ENCODE results near the gene SNTA1. TPM values are rescaled to one million over a fixed set of nuclear protein-coding genes. Genes with fewer than 3 reads are reported as not detected.
"Not testable (repeated sequence)": the region's sequence is repeated elsewhere in the genome, so short reads cannot be mapped to it uniquely, and the experiment has no call there.

Gene SNTA1
- total RNA-seq, 2 donors from 2014 or later, result 3.1 TPM

DNA sequence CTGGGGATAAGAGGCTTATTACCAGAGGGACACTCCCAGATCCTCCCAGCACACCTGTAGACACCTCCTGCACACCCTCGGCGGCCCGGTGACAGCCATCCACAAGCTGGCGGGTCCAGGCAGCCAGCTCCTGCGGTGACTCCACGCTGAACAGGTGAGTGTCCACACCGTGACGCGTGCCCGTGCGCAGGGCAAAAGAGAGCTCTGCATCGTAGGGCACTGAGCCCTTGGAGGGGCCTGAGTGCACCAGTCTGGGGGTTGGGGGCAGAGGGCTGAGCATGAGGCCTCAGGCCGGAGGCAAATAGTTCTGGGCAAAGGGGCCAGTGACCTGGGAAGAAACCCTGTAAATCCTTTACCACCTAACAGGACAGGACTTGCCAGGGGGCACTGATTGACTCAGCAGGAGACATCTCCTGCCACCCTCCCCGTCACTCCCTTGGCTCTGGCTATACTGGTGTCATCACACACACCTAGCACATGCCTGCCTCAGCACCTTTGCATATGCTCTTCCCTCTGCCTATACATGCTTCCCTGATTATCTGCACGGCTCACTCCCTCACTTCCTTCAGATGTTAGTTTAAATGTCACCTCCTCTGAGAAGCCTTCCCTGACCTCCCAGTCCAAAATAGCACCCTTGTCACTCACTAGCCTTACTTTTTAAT, 33.4 kb downstream of the SNTA1 start:
- no peaks in the 10 kb centered on the region for H3K9me3 Mint-ChIP-seq
- no peak for DNase-seq (ENCODE audit: low spot score in 2 of 2)
- no peaks in the 10 kb centered on the region for H3K36me3 Mint-ChIP-seq
- no peak for ATAC-seq
- H3K27ac Mint-ChIP-seq, result peak overlapping the region in 1 of 2 donors; percentile 38

- H3K36me3 Mint-ChIP-seq, result no peaks in the 10 kb centered on the region
- no peaks in the 10 kb centered on the region for H3K9me3 Mint-ChIP-seq
- peak overlapping the region in 1 of 2 donors; percentile 81 for H3K27ac Mint-ChIP-seq
- DNase-seq (ENCODE audit: low spot score in 2 of 2), result no peak
- ATAC-seq, result no peak
These were observed 34.6 kb downstream of the SNTA1 start for GRCh38 chr20:33408716-33409654.

GRCh38 chr20:33408313-33408712, 35.2 kb downstream of the SNTA1 start:
- DNase-seq (ENCODE audit: low spot score in 2 of 2) (no peak), ATAC-seq (no peak)
- H3K9me3 Mint-ChIP-seq, result no peaks in the 10 kb centered on the region
- no peaks in the 10 kb centered on the region for H3K36me3 Mint-ChIP-seq
- H3K27ac Mint-ChIP-seq, result peak overlapping the region in 1 of 2 donors; percentile 50

DNA sequence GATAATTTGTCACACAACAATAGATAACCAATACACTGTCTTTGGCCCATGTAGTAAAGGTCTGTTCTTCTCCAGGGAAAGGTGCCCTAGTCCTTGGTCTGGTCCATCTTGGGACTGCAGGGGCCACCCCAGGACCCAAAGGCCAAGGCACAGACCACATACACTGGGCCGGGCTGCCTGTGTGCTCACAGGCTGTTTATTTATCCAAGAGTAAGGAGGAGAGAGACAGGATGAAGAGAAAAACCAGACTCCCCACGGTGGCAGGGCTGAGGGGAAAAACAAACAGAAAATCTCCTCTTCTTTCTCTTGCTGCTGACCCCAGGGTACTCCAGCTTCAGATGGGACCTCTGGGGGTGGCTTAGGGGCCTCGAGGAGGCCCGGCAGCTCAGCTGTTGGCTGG, 35.8 kb downstream of the SNTA1 start:
- DNase-seq (ENCODE audit: low spot score in 2 of 2) (no peak), ATAC-seq (no peak)
- Mint-ChIP-seq H3K27ac (peak overlapping the region in 1 of 2 donors; percentile 50), H3K9me3 (no peaks in the 10 kb centered on the region), H3K36me3 (no peaks in the 10 kb centered on the region)

DNA sequence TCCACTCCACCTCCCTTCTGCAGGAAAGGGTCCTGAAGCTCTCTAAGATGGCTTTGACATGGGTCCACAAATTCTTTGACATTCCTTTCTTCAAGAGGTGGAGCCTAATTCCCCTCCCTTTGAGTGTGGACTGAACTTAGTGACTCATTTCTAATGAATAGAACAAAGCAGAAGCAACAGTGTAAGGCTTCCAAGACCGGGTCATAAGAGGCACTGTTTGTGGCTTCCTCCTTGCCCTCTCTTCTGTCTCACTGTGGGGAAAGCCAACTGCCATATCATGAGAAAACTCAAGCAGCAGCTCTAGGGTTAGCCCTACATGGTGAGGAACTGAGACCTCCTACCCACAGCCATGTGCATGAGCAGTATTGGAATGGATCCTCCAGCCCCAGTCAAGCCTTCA, 36.3 kb downstream of the SNTA1 start:
- Mint-ChIP-seq H3K27ac (peak overlapping the region in 1 of 2 donors; percentile 73), H3K36me3 (no peaks in the 10 kb centered on the region)
- ATAC-seq, result peak in 1 of 2 donors; percentile 26

DNA sequence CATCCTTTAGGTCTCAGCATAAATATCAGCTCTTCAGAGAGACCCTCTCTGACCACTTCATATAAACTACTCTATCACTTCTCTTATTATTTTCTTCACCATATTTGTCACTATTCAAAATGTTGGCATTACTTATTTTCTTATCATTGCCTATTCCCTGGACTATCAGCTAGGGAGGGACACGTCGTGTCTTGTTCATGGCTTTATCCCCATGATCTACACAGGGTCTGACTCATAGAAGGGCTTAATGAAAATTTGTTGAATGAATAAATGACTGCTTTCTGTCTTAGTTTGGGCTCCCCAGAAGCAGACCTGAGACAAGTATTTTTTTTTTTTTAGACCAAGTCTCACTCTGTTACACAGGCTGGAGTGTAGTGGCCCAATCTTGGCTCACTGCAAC, 39.3 kb downstream of the SNTA1 start:
- Mint-ChIP-seq H3K36me3 (no peaks in the 10 kb centered on the region), H3K27ac (no peak overlapping the region), H3K9me3 (no peaks in the 10 kb centered on the region)
- ATAC-seq, result no peak
- no peak for DNase-seq (ENCODE audit: low spot score in 2 of 2)

More for the DNA sequence above, 36.3 kb downstream of the SNTA1 start:
- H3K9me3 Mint-ChIP-seq, result no peaks in the 10 kb centered on the region
- DNase-seq (ENCODE audit: low spot score in 2 of 2), result no peak

- Mint-ChIP-seq H3K9me3 (no peaks in the 10 kb centered on the region), H3K27ac (peak overlapping the region; percentile 93), H3K36me3 (no peaks in the 10 kb centered on the region)
- ATAC-seq (peak in 1 of 2 donors; percentile 33), DNase-seq (ENCODE audit: low spot score in 2 of 2) (no peak)
These were observed 41.6 kb downstream of the SNTA1 start for GRCh38 chr20:33401921-33402369.

DNA sequence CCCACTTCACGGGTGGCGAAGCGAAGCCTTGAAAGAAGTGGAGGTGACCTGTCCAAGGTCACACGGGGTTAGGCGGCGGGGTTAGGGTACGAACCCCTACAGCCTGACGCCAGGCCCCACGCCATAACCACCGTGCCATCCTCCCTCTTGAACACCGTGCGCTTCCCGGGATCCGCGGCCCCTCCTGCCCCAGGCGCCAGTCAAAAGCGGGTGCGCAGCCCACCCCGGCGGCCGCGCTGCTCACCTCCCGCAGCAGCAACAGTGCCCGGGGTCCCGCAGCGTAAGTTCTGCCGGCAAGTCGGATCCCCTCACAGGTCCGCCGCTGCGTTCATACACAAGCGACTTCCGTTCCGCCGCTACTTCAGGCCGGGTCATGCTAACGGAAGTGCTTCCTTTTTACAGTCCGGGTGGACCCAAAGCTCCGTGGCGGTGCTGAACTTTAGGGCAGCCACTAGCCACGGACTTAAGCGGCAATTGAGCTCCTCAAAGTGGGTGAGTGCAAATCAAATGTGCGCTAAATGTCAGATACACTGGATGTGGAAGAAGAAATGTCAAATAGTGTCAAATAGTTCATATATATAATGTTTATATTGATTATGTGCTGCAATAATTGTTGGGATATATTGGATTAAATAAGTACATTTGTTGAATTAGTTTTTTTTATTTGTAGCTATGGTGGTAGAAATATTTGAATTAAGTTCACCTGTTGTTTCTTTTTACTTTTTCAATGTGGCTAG, 42.2 kb downstream of the SNTA1 start, which contains the start of gene CDK5RAP1:
CDK5RAP1 (minus strand) TSS at position 336 of the 737 bp plus-strand sequence. CDS start 4,455 bp downstream, outside the sequence.
- Mint-ChIP-seq H3K36me3 (no peaks in the 10 kb centered on the region), H3K27ac (peak within 1 kb of the TSS; percentile 93), H3K9me3 (no peaks in the 10 kb centered on the region)
- peak; percentile 81 to 85 for DNase-seq (ENCODE audit: low spot score in 2 of 2)
- ATAC-seq, result peak; percentile 97 to 98

GRCh38 chr20:33400812-33401183, 42.8 kb downstream of the SNTA1 start:
- Mint-ChIP-seq H3K36me3 (no peaks in the 10 kb centered on the region), H3K27ac (peak overlapping the region; percentile 40 to 93), H3K9me3 (no peaks in the 10 kb centered on the region)
- ATAC-seq, result peak; percentile 28 to 52
- DNase-seq (ENCODE audit: low spot score in 2 of 2), result no peak

DNA sequence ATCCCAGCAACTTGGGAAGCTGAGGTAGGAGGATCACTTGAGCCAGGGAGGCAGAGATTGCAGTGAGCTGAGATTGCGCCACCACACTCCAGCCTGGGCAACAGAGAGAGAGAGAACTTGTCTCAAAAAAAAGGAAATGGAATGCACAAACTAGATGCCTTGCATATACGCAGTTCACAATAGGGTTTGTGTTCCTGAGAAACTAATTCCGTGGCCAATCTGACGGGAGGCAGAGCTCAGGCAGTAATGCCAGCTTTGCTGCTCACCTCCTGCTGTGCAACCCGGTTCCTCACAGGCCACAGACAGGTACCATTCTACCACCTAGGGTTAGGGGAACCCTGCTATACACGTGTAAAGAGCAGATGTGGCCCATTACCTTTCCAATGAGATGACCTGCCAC, 43.6 kb downstream of the SNTA1 start:
- DNase-seq (ENCODE audit: low spot score in 2 of 2) (no peak), ATAC-seq (no peak)
- Mint-ChIP-seq H3K9me3 (no peaks in the 10 kb centered on the region), H3K27ac (peak overlapping the region; percentile 40 to 93), H3K36me3 (peaks cover 0 to under 1% of the 10 kb centered on the region in 2 donors)

DNA sequence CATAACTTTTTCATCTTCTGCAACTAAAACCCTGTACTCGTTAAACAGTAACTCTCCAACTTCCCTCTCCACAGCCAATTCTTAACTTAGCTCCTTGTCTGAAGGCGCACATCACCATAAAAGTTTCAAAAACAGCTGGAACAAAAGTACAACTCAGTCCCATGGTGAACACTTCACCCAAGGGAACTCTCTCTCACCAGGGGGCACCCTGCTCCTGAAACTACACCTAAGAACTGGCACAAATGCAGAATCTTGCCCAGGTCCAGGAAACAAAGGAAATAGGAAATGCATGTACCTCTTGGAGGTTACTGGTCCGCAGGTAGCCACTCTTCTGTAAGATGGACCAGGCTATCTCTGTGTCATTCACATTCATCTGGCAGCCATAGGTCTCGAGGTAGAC, 48.8 kb downstream of the SNTA1 start:
- ATAC-seq, result no peak
- no peak for DNase-seq (ENCODE audit: low spot score in 2 of 2)
- peaks cover 10 to 11% of the 10 kb centered on the region in 2 donors for H3K36me3 Mint-ChIP-seq
- H3K27ac Mint-ChIP-seq, result peak overlapping the region in 1 of 2 donors; percentile 52
- H3K9me3 Mint-ChIP-seq, result no peaks in the 10 kb centered on the region

GRCh38 chr20:33393609-33394008, 50.0 kb downstream of the SNTA1 start:
- ATAC-seq (no peak), DNase-seq (ENCODE audit: low spot score in 2 of 2) (no peak)
- no peak overlapping the region for H3K27ac Mint-ChIP-seq
- no peaks in the 10 kb centered on the region for H3K9me3 Mint-ChIP-seq
- H3K36me3 Mint-ChIP-seq, result peaks cover 10 to 11% of the 10 kb centered on the region in 2 donors

DNA sequence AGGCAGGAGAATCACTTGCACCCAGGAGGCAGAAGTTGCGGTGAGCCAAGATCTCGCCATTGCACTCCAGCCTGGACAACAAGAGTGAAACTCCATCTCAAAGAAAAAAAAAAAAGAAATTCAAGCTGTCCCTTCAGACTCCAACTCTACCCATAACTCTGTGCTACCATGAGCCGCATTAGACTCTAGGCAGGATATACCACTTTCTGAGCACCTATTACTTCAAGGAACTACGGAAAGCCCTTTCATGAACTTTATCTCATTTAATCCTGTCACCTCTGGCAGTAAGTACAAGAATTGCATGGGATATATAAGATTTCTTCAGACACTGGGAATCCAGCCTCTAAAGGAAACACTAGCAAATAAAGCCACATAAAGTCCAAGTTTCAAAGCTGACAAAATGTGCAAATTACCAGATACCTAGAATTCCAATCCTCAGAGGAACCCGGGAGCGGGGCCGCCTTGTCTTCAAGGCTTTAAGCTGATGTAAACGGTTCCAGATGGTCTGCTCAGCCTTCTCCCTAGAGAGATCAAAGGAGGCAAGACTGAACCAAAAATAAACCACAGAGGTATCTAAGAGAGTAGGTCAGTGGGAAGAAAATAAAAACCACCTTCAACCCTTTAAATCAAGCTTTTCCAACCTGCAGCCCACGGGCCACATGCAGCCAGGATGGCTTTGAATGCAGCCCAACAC, 51.7 kb downstream of the SNTA1 start:
- H3K27ac Mint-ChIP-seq, result peak overlapping the region in 1 of 2 donors; percentile 24
- H3K36me3 Mint-ChIP-seq, result peaks cover 10 to 11% of the 10 kb centered on the region in 2 donors
- H3K9me3 Mint-ChIP-seq, result no peaks in the 10 kb centered on the region
- no peak for DNase-seq (ENCODE audit: low spot score in 2 of 2)
- ATAC-seq, result no peak

- not testable (repeated sequence) for H3K27ac Mint-ChIP-seq; ATAC-seq; DNase-seq (ENCODE audit: low spot score in 2 of 2); H3K9me3 Mint-ChIP-seq
- peaks cover 5 to 11% of the 10 kb centered on the region in 2 donors for H3K36me3 Mint-ChIP-seq
These were observed 54.2 kb downstream of the SNTA1 start for GRCh38 chr20:33389326-33389725.

GRCh38 chr20:33388268-33388667, 55.3 kb downstream of the SNTA1 start:
- DNase-seq (ENCODE audit: low spot score in 2 of 2), result no peak
- Mint-ChIP-seq H3K9me3 (no peaks in the 10 kb centered on the region), H3K27ac (no peak overlapping the region), H3K36me3 (peaks cover 5 to 11% of the 10 kb centered on the region in 2 donors)
- ATAC-seq, result no peak

- peaks cover 5 to 11% of the 10 kb centered on the region in 2 donors for H3K36me3 Mint-ChIP-seq
- no peak for ATAC-seq
These were observed 56.4 kb downstream of the SNTA1 start for GRCh38 chr20:33387177-33387576.

More at GRCh38 chr20:33387177-33387576, 56.4 kb downstream of the SNTA1 start:
- Mint-ChIP-seq H3K9me3 (no peaks in the 10 kb centered on the region), H3K27ac (peak overlapping the region in 1 of 2 donors; percentile 26)
- DNase-seq (ENCODE audit: low spot score in 2 of 2), result peak in 1 of 2 donors; percentile 23

All from activated naive CD4-positive, alpha-beta T cell treated with anti-CD3 and anti-CD28 coated beads, Interleukin-2, amount 50 U/mL, for 72 hours (primary cell).